AG09319 (cell line): ENCODE data around the gene KDM1B.

ENCODE experiments used
- DNase-seq: peaks from one replicate; pipeline ENCODE4 v3.0.0-alpha.2; 2010; ENCODE audit warnings: low read depth; ENCODE audit errors: extremely low read depth
- TF ChIP-seq, protein P1 (sequence below): IDR thresholded peaks from 2 replicates; pipeline ENCODE4 v1.5.1; 2011; ENCODE audit warnings: low read depth, mild to moderate bottlenecking, inconsistent platforms, low read length, moderate library complexity

The KDM1B gene

DNA sequence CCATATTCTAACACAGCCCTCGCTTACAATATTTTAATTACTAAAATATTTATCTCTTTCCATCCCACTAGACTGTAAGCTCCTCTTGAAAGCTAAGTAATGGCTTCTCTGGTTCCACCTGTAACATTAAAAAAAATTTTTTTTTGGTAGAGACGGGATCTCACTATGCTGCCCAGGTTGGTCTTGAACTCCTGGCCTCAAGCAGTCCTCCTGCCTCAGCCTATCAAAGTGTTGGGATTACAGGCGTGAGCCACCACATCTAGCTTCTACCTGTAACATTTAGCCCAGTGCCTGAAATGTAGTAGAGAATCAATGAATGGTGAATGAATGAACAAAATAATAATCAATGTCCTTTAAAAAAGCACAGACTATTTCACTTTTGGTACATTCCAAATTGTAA is 80.3 kb downstream of the KDM1B start:
- TF ChIP-seq, protein P1, sequence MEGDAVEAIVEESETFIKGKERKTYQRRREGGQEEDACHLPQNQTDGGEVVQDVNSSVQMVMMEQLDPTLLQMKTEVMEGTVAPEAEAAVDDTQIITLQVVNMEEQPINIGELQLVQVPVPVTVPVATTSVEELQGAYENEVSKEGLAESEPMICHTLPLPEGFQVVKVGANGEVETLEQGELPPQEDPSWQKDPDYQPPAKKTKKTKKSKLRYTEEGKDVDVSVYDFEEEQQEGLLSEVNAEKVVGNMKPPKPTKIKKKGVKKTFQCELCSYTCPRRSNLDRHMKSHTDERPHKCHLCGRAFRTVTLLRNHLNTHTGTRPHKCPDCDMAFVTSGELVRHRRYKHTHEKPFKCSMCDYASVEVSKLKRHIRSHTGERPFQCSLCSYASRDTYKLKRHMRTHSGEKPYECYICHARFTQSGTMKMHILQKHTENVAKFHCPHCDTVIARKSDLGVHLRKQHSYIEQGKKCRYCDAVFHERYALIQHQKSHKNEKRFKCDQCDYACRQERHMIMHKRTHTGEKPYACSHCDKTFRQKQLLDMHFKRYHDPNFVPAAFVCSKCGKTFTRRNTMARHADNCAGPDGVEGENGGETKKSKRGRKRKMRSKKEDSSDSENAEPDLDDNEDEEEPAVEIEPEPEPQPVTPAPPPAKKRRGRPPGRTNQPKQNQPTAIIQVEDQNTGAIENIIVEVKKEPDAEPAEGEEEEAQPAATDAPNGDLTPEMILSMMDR, result no peak
- DNase-seq, result no peak

DNA sequence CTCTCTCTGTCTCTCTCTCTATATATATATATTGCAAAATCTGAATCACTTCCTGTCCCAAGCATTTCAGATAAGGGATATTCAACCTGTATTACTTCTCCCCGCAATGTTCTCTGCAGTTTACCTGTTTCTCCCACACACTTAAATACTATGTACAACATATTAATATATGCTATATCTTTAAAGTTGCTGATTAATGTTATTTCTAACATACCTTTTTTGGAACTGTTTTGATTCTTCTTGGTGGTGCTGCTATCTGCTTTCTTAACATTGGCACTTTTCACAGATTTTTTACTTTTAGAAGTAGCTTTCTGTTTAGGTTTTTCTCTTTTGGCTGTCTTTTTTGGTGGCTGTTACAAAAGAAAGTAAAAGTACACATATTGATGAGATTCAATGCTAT is 81.9 kb downstream of the KDM1B start:
- DNase-seq, result no peak
- TF ChIP-seq, protein P1, result no peak

DNA sequence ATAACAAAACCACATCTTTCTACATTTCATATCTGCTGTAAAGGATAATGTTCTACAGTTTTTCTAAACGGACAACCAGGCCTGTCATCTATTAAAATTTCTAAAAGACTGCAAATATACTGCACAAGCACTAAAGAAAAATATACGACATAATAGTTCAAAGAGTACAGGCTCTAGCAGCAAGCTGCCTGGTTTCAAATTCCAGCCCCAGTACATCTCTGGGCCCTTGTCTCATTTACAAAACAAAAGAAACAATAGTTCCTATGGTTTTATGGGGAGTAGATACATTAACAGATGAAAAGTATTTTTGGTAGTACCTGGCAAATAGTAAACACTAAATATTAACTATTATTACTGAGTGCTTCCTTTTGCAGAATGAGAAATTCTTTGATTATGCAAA is 85.0 kb downstream of the KDM1B start:
- no peak for DNase-seq
- TF ChIP-seq, protein P1, result no peak

DNA sequence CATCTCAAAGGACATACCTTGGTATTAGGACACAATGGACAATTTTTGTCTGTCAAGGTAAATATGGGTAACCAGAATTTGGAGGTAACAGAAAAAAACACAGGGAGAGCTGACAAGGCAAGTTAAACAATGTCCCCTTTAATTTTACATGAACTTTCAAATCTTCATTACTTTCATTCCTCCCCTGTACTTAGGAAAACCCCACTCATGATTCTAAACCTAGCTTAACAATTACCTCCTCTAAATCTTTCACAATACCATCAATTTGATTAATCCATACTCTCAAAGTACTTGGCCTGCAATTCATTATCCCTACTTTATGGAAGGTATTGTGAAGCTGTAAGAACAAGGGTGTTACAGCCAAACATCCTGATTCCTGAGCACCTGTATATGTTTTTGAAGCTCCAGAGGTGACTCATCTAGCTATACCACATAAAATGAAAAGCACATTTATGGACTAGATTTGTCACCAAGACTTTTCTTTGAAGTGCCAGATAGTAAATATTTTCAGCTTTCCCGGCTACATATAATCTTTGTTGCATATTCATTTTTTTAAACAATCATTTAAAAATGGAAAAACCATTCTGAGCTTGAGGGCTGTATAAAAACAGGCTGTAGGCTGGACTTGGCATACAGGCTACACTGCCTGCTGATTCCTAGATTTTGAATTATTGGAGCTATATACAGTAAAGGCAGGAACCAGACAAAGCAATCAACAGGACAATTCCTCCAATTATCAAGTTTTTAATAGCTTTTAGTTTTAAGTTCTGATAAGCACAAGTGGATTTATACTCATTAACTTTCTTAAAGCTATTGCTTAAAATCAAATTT is 86.2 kb downstream of the KDM1B start:
- TF ChIP-seq, protein P1, result no peak

DNA sequence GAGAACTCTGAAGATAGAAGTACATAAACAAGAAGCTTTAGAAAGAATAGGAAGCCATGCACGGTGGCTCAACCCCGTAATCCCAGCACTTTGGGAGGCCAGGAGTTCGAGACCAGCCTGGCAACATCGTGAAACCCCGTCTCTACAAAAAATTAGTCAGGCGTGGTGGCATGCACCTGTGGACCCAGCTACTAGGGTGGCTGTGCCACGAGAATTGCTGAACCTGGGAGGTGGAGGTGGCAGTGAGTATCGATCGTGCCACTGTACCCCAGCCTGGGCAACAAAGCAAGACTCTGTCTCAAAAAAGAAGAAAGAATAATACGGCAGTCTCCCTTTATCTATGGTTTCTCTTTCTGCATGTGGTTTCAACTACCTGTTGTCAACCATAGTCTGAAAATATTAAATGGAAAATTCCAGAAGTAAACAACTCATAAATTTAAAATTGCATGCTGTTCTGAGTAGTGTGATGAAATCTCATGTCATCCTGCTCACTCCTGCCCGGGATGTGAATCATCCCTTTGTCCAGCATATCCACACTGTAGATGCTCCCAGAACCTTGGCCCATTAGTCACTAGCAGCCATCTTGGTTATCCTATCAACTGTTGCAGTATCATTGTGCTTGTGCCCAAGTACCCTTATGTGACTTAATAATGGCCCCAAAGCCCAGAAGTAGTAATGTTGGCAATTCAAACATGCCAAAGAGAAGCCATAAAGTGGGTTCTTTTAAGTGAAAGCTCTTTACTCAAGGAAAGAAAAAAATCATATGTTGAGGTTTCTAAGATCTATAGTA is 87.0 kb downstream of the KDM1B start:
- DNase-seq, result peak; percentile 61
- TF ChIP-seq, protein P1, result no peak

More for the DNA sequence above, 86.2 kb downstream of the KDM1B start:
- no peak for DNase-seq

DNA sequence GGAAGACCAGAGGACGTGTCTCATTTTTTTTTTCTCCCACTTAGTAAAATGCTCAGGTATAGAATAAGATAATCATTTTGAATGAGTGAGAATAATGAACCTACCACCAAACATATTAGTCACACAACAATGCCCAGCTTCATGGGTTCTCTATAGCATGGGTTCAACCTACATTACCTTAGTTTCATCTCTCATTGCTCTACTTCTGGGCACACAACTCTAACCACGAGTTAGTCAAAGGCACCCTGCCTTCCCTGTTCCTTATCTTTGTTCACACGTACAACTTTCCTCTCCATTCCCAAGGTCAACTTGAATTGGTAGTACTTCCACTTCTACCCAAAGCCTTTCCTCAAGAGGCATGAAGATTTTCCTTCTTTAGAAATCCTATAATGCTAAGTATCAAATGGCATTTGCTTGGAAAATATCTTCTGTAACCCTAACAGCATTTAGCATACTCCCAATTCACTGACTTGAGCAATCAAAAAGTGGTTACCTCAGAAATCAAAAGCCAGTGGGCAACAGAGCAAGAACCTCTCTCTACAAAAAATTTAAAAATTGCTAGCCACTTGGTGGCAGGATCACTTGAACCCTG is 88.2 kb downstream of the KDM1B start:
- TF ChIP-seq, protein P1, result no peak
- DNase-seq, result no peak

DNA sequence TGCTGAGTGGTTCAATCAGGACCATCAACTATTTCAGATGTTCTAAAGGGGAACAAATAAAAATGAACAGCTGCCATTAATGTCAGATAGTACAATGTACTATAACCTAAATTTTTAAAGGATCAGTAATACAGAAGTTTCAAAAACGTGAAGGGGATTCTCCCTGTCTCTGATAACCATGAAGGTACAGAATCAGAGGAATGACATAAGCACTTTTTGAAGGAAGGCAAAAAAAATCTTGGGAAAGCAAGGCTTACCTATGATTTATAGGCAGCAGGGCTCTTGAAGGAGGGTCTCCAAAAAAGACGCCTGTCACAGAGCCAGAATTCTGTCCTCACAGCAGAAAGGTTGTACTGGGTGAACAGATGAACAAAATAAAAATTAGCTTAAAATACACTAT is 89.0 kb downstream of the KDM1B start:
- TF ChIP-seq, protein P1, result no peak
- DNase-seq, result no peak
